ENCODE data around the gene SETBP1.
A peak's percentile ranks its signal among the peaks of the same experiment; 100 is the strongest.

The SETBP1 gene

GRCh38 chr18:44710931-44711330, 30.2 kb downstream of the SETBP1 start:
- ChIA-PET CTCF (no interaction called here), POLR2A (no interaction called here)
- peaks cover 7% of the 10 kb centered on the region for H3K4me1 ChIP-seq (ENCODE audit: control insufficient read depth, insufficient read depth, low read length)
- H3K36me3 ChIP-seq (ENCODE audit: control insufficient read depth in 2 of 2, insufficient read depth in 1 of 2, low read length in 2 of 2), result peaks cover 0 to 6% of the 10 kb centered on the region in 2 experiments; a peak in 2 of 3 replicates
- H3K4me3 ChIP-seq (ENCODE audit: low read depth, low read length), result no peak overlapping the region
- H3K9me3 ChIP-seq (ENCODE audit: control insufficient read depth, insufficient read depth, low read depth, low read length), result no peaks in the 10 kb centered on the region
- TF ChIP-seq ZNF510 (tag by site-specific recombination; IDR thresholded peaks at IDR 0.05; ENCODE audit: insufficient replicate concordance) (no peak), ZNF140 (tag by site-specific recombination; IDR thresholded peaks at IDR 0.05) (no peak), ZBTB21 (tag by site-specific recombination; IDR thresholded peaks at IDR 0.05) (no peak), KLF10 (tag by site-specific recombination; IDR thresholded peaks at IDR 0.05) (no peak), ZNF747 (tag by site-specific recombination; IDR thresholded peaks at IDR 0.05) (no peak), ZBTB10 (tag by site-specific recombination; IDR thresholded peaks at IDR 0.05) (no peak), ZIC2 (tag by site-specific recombination; IDR thresholded peaks at IDR 0.05) (no peak), ZNF157 (tag by site-specific recombination; IDR thresholded peaks at IDR 0.05) (no peak), ZNF776 (tag by site-specific recombination; IDR thresholded peaks at IDR 0.05; ENCODE audit: borderline replicate concordance) (no peak), ZEB2 (tag by site-specific recombination; IDR thresholded peaks at IDR 0.05) (no peak), PRDM1 (tag by site-specific recombination; IDR thresholded peaks at IDR 0.05) (no peak)
- H3K27ac ChIP-seq (ENCODE audit: extremely low read depth, low read depth, low read length), result no peak overlapping the region

GRCh38 chr18:44712025-44712424, 31.3 kb downstream of the SETBP1 start:
- ChIA-PET POLR2A (no interaction called here), CTCF (interaction anchor here (0.6 to 0.7 kb wide), 2 partner anchors 55 to 89 kb away, joined by 4 read pairs; no protein-coding TSS in a partner anchor)
- Histone ChIP-seq H3K4me1 (ENCODE audit: control insufficient read depth, insufficient read depth, low read length) (peaks cover 2% of the 10 kb centered on the region), H3K36me3 (ENCODE audit: control insufficient read depth in 2 of 2, insufficient read depth in 1 of 2, low read length in 2 of 2) (peaks cover 0 to 6% of the 10 kb centered on the region in 2 experiments; a peak in 2 of 3 replicates), H3K27ac (ENCODE audit: extremely low read depth, low read depth, low read length) (no peak overlapping the region), H3K9me3 (ENCODE audit: control insufficient read depth, insufficient read depth, low read depth, low read length) (no peaks in the 10 kb centered on the region), H3K4me3 (ENCODE audit: low read depth, low read length) (no peak overlapping the region)
- TF ChIP-seq ZFHX2 (tag by site-specific recombination; conservative IDR thresholded peaks at IDR 0.05) (peak; percentile 24; the same call in 1 of the 2 replicates), ZIC2 (tag by site-specific recombination; IDR thresholded peaks at IDR 0.05) (peak; percentile 43), ZNF76 (tag by site-specific recombination; IDR thresholded peaks at IDR 0.05; ENCODE audit: borderline replicate concordance, low read depth) (no peak), GLIS1 (tag by site-specific recombination; IDR thresholded peaks at IDR 0.05) (peak; percentile 74), ZNF280C (tag by site-specific recombination; IDR thresholded peaks at IDR 0.05) (no peak), ZNF501 (tag by site-specific recombination; IDR thresholded peaks at IDR 0.05) (no peak)

- TF ChIP-seq ZNF114 (tag by site-specific recombination; IDR thresholded peaks at IDR 0.05), result no peak
- no peak for TF ChIP-seq ZNF426 (tag by site-specific recombination; IDR thresholded peaks at IDR 0.05)
- no peak for TF ChIP-seq ZNF423 (tag by site-specific recombination; IDR thresholded peaks at IDR 0.05)
- Histone ChIP-seq H3K9me3 (ENCODE audit: control insufficient read depth, insufficient read depth, low read depth, low read length) (no peaks in the 10 kb centered on the region), H3K27ac (ENCODE audit: extremely low read depth, low read depth, low read length) (no peak overlapping the region), H3K4me3 (ENCODE audit: low read depth, low read length) (no peak overlapping the region), H3K4me1 (ENCODE audit: control insufficient read depth, insufficient read depth, low read length) (no peaks in the 10 kb centered on the region; the same call in 1 of the 2 replicates), H3K36me3 (ENCODE audit: control insufficient read depth in 2 of 2, insufficient read depth in 1 of 2, low read length in 2 of 2) (peaks cover 0 to 6% of the 10 kb centered on the region in 2 experiments; a peak in 2 of 3 replicates)
- CTCF ChIA-PET, result no interaction called here
- POLR2A ChIA-PET, result interaction anchor here (0.6 kb wide), 1 partner anchor 29 kb away, joined by 4 read pairs; no protein-coding TSS in a partner anchor
These were observed 32.7 kb downstream of the SETBP1 start for GRCh38 chr18:44713435-44713834.
